Peyer's patch (tissue), 4 donors: ENCODE measurements around the gene JAM3.

ENCODE experiments used
- CTCF ChIP-seq, 6 experiments: fragments of 450-650 bp in 4 of 6; fragments of 200-600 bp in 2 of 6; sonication (generic) in 1 of 6; IDR thresholded peaks; one replicate each; pipeline ENCODE4 v1.5.1; 2017 to 2019; ENCODE audit warnings: antibody characterized with exemption in 6 of 6, mild to moderate bottlenecking in 3 of 6, moderate library complexity in 1 of 6
- POLR2A ChIP-seq, 2 donors: fragments of 450-650 bp; IDR thresholded peaks; one replicate each; pipeline ENCODE4 v1.5.1; 2017; ENCODE audit warnings: antibody characterized with exemption in 2 of 2, mild to moderate bottlenecking in 2 of 2, moderate library complexity in 2 of 2

GRCh38 chr11:134072844-134073243 lies 4.0 kb downstream of the JAM3 start:
- TF ChIP-seq CTCF (IDR thresholded peaks at IDR 0.05) (no peak), POLR2A (IDR thresholded peaks at IDR 0.05) (no peak)
